Trophoblast cell (in vitro differentiated cells and primary cell): ENCODE data around the gene DLD.
A peak's percentile ranks its signal among the peaks of the same experiment; 100 is the strongest.

Experiments
- DNase-seq, 2 donors: peaks; one replicate each; pipeline ENCODE4 v3.0.0-alpha.2; 2016
- H2AFZ ChIP-seq: 2 replicates; pipeline ENCODE4 v1.6.1; 2013; ENCODE audit warnings: low read length, moderate library complexity, mild to moderate bottlenecking; ENCODE audit not compliant: insufficient read depth, poor library complexity
- H2AK5ac ChIP-seq: 2 replicates; pipeline ENCODE4 v1.6.1; 2013; ENCODE audit warnings: mild to moderate bottlenecking, low read length
- H2BK120ac ChIP-seq: 2 replicates; pipeline ENCODE4 v1.6.1; 2013; ENCODE audit warnings: low read length, mild to moderate bottlenecking, moderate library complexity; ENCODE audit not compliant: insufficient read depth, poor library complexity
- H2BK12ac ChIP-seq: 2 replicates; pipeline ENCODE4 v1.6.1; 2013; ENCODE audit warnings: mild to moderate bottlenecking, low read length, moderate library complexity
- H2BK5ac ChIP-seq: 2 replicates; pipeline ENCODE4 v1.6.1; 2013; ENCODE audit warnings: low read length, low read depth, moderate library complexity, mild to moderate bottlenecking; ENCODE audit not compliant: poor library complexity
- H3K14ac ChIP-seq: 2 replicates; pipeline ENCODE4 v1.6.1; 2013; ENCODE audit warnings: mild to moderate bottlenecking, low read length
- H3K18ac ChIP-seq: 2 replicates; pipeline ENCODE4 v1.6.1; 2013; ENCODE audit warnings: mild to moderate bottlenecking, low read length
- H3K23ac ChIP-seq: 2 replicates; pipeline ENCODE4 v1.6.1; 2013; ENCODE audit warnings: low read length
- H3K27ac ChIP-seq: 2 replicates; pipeline ENCODE4 v1.5.1; 2013; ENCODE audit warnings: low read depth, mild to moderate bottlenecking, inconsistent platforms, low read length, moderate library complexity
- H3K27me3 ChIP-seq: 2 replicates; pipeline ENCODE4 v1.6.1; 2013; ENCODE audit warnings: inconsistent platforms, mild to moderate bottlenecking, low read length, moderate library complexity; ENCODE audit not compliant: insufficient read depth
- H3K36me3 ChIP-seq, 2 experiments: 1 replicate in 1 of 2; 2 replicates in 1 of 2; pipeline ENCODE4 v1.6.1; 2013; ENCODE audit warnings: low read length in 2 of 2, mild to moderate bottlenecking in 2 of 2, moderate library complexity in 1 of 2; ENCODE audit not compliant: insufficient read depth in 2 of 2, control insufficient read depth in 1 of 2
- H3K4ac ChIP-seq: 2 replicates; pipeline ENCODE4 v1.6.1; 2013; ENCODE audit warnings: low read depth, mild to moderate bottlenecking, low read length, moderate library complexity
- H3K4me1 ChIP-seq, 2 experiments: 1 replicate in 1 of 2; 2 replicates in 1 of 2; pipeline ENCODE4 v1.6.1; 2013; ENCODE audit warnings: low read length in 2 of 2, mild to moderate bottlenecking in 2 of 2, moderate library complexity in 1 of 2; ENCODE audit not compliant: insufficient read depth in 2 of 2, control insufficient read depth in 1 of 2
- H3K4me2 ChIP-seq: 2 replicates; pipeline ENCODE4 v1.6.1; 2013; ENCODE audit warnings: inconsistent platforms, mild to moderate bottlenecking, low read length, moderate library complexity
- H3K4me3 ChIP-seq: 2 replicates; pipeline ENCODE4 v1.5.1; 2013; ENCODE audit warnings: mild to moderate bottlenecking, low read depth, low read length, inconsistent platforms
- H3K79me1 ChIP-seq: one replicate; pipeline ENCODE4 v1.6.1; 2013; ENCODE audit warnings: low read length
- H3K79me2 ChIP-seq: 2 replicates; pipeline ENCODE4 v1.6.1; 2013; ENCODE audit warnings: low read length, mild to moderate bottlenecking; ENCODE audit not compliant: control insufficient read depth, insufficient read depth, poor library complexity
- H3K9ac ChIP-seq: 2 replicates; pipeline ENCODE4 v1.6.1; 2013; ENCODE audit warnings: mild to moderate bottlenecking, low read length
- H3K9me3 ChIP-seq: 2 replicates; pipeline ENCODE4 v1.6.1; 2013; ENCODE audit warnings: low read depth, mild to moderate bottlenecking, control low read depth, inconsistent platforms, low read length; ENCODE audit not compliant: insufficient read depth
- H4K12ac ChIP-seq: 2 replicates; pipeline ENCODE4 v1.6.1; 2013; ENCODE audit warnings: low read depth, mild to moderate bottlenecking, low read length, moderate library complexity
- H4K8ac ChIP-seq: 2 replicates; pipeline ENCODE4 v1.6.1; 2013; ENCODE audit warnings: low read depth, mild to moderate bottlenecking, low read length, moderate library complexity
- H4K91ac ChIP-seq: one replicate; pipeline ENCODE4 v1.6.1; 2013; ENCODE audit warnings: low read depth, mild to moderate bottlenecking, low read length, moderate library complexity
- WGBS: extraction: QIAGEN DNeasy Blood & Tissue Kit; methylation state at CpG from one replicate; pipeline ENCODE4 v1.1.7; 2013; ENCODE audit warnings: missing lambda C conversion rate; ENCODE audit not compliant: insufficient read length, insufficient coverage; ENCODE audit errors: extremely low coverage; 5-methylcytosine and 5-hydroxymethylcytosine counted together

The DLD gene

GRCh38 chr7:107959527-107959898 is 68.5 kb downstream of the DLD start:
- no peak overlapping the region for H2BK5ac ChIP-seq
- no peaks in the 10 kb centered on the region for H3K79me1 ChIP-seq
- H3K14ac ChIP-seq, result no peak overlapping the region
- H2BK12ac ChIP-seq, result no peak overlapping the region
- no peak overlapping the region for H3K4me3 ChIP-seq
- no peak for DNase-seq
- H3K9ac ChIP-seq, result no peak overlapping the region
- H3K79me2 ChIP-seq, result no peaks in the 10 kb centered on the region
- no peaks in the 10 kb centered on the region for H3K27me3 ChIP-seq
- no peak overlapping the region for H2AK5ac ChIP-seq
- H3K4me2 ChIP-seq, result no peak overlapping the region
- no peak overlapping the region for H3K4ac ChIP-seq
- H3K9me3 ChIP-seq, result no peaks in the 10 kb centered on the region
- no peak overlapping the region for H4K91ac ChIP-seq
- no peak overlapping the region for H2BK120ac ChIP-seq
- H2AFZ ChIP-seq, result no peak overlapping the region
- H4K8ac ChIP-seq, result no peak overlapping the region
- H3K18ac ChIP-seq, result no peak overlapping the region
- peaks cover 0 to 4% of the 10 kb centered on the region in 2 experiments for H3K4me1 ChIP-seq
- no peak overlapping the region for H3K27ac ChIP-seq
- H4K12ac ChIP-seq, result no peak overlapping the region
- H3K23ac ChIP-seq, result no peak overlapping the region
- no CpG with 5 or more reads among the region's 10 CpGs for WGBS
- H3K36me3 ChIP-seq, result peaks cover 52 to 75% of the 10 kb centered on the region in 2 experiments

- Histone ChIP-seq H3K36me3 (peaks cover 54 to 81% of the 10 kb centered on the region in 2 experiments), H3K4ac (no peak overlapping the region), H3K4me2 (no peak overlapping the region), H2BK12ac (no peak overlapping the region), H2BK5ac (no peak overlapping the region), H4K91ac (no peak overlapping the region), H3K4me1 (peaks cover 0 to 4% of the 10 kb centered on the region in 2 experiments), H2BK120ac (no peak overlapping the region), H3K9me3 (no peaks in the 10 kb centered on the region), H3K4me3 (no peak overlapping the region), H3K79me2 (no peaks in the 10 kb centered on the region), H3K79me1 (no peaks in the 10 kb centered on the region), H2AK5ac (no peak overlapping the region), H2AFZ (no peak overlapping the region), H3K9ac (no peak overlapping the region), H3K14ac (no peak overlapping the region), H4K8ac (no peak overlapping the region), H3K27ac (no peak overlapping the region), H4K12ac (no peak overlapping the region), H3K18ac (no peak overlapping the region), H3K23ac (peak overlapping the region; percentile 54), H3K27me3 (no peaks in the 10 kb centered on the region)
- no peak for DNase-seq
- no CpG with 5 or more reads among the region's 5 CpGs for WGBS
These were observed 69.3 kb downstream of the DLD start for GRCh38 chr7:107960272-107960671.

- H3K4ac ChIP-seq, result no peak overlapping the region
- no peak overlapping the region for H3K4me3 ChIP-seq
- H3K14ac ChIP-seq, result no peak overlapping the region
- H3K9ac ChIP-seq, result no peak overlapping the region
- H3K18ac ChIP-seq, result no peak overlapping the region
- no peaks in the 10 kb centered on the region for H3K27me3 ChIP-seq
- peaks cover 0 to 4% of the 10 kb centered on the region in 2 experiments for H3K4me1 ChIP-seq
- no peak overlapping the region for H2AK5ac ChIP-seq
- H3K4me2 ChIP-seq, result no peak overlapping the region
- no peak overlapping the region for H4K12ac ChIP-seq
- no CpG with 5 or more reads among the region's 9 CpGs for WGBS
- H3K23ac ChIP-seq, result no peak overlapping the region
- H2BK120ac ChIP-seq, result no peak overlapping the region
- H3K36me3 ChIP-seq, result peaks cover 53 to 79% of the 10 kb centered on the region in 2 experiments
- no peak overlapping the region for H2BK12ac ChIP-seq
- DNase-seq, result peak in 1 of 2 donors; percentile 63
- H4K8ac ChIP-seq, result no peak overlapping the region
- H2BK5ac ChIP-seq, result no peak overlapping the region
- H3K27ac ChIP-seq, result no peak overlapping the region
- no peaks in the 10 kb centered on the region for H3K79me1 ChIP-seq
- no peak overlapping the region for H4K91ac ChIP-seq
- no peaks in the 10 kb centered on the region for H3K9me3 ChIP-seq
- no peak overlapping the region for H2AFZ ChIP-seq
- H3K79me2 ChIP-seq, result no peaks in the 10 kb centered on the region
These were observed 70.4 kb downstream of the DLD start for GRCh38 chr7:107961405-107961804.

- H3K79me2 ChIP-seq, result no peaks in the 10 kb centered on the region
- no peak overlapping the region for H2AFZ ChIP-seq
- H4K91ac ChIP-seq, result no peak overlapping the region
- H4K12ac ChIP-seq, result no peak overlapping the region
- no peak overlapping the region for H2BK120ac ChIP-seq
- H2AK5ac ChIP-seq, result no peak overlapping the region
- H3K27me3 ChIP-seq, result no peaks in the 10 kb centered on the region
- no peak overlapping the region for H3K4ac ChIP-seq
- H4K8ac ChIP-seq, result no peak overlapping the region
- no peak for DNase-seq
- H3K18ac ChIP-seq, result no peak overlapping the region
- H3K27ac ChIP-seq, result no peak overlapping the region
- H3K23ac ChIP-seq, result no peak overlapping the region
- no peak overlapping the region for H3K14ac ChIP-seq
- no peaks in the 10 kb centered on the region for H3K79me1 ChIP-seq
- H3K36me3 ChIP-seq, result peaks cover 53 to 81% of the 10 kb centered on the region in 2 experiments
- H3K9ac ChIP-seq, result no peak overlapping the region
- no peaks in the 10 kb centered on the region for H3K9me3 ChIP-seq
- WGBS, result no CpG with 5 or more reads among the region's 9 CpGs
- peaks cover 0 to 8% of the 10 kb centered on the region in 2 experiments for H3K4me1 ChIP-seq
- no peak overlapping the region for H2BK12ac ChIP-seq
- no peak overlapping the region for H3K4me3 ChIP-seq
- H3K4me2 ChIP-seq, result no peak overlapping the region
- H2BK5ac ChIP-seq, result no peak overlapping the region
These were observed 71.8 kb downstream of the DLD start for GRCh38 chr7:107962817-107963216.
